NCI-H526 treated with DMSO at 0.1 percent for 48 hours (cell line): ENCODE results near the gene SREBF2.
"Not testable (repeated sequence)": the region's sequence is repeated elsewhere in the genome, so short reads cannot be mapped to it uniquely, and the experiment has no call there.

Source experiments
- DNase-seq: peaks from one replicate; lab custom pipeline; 2025; lab: John Stamatoyannopoulos, UW

The SREBF2 gene

DNA sequence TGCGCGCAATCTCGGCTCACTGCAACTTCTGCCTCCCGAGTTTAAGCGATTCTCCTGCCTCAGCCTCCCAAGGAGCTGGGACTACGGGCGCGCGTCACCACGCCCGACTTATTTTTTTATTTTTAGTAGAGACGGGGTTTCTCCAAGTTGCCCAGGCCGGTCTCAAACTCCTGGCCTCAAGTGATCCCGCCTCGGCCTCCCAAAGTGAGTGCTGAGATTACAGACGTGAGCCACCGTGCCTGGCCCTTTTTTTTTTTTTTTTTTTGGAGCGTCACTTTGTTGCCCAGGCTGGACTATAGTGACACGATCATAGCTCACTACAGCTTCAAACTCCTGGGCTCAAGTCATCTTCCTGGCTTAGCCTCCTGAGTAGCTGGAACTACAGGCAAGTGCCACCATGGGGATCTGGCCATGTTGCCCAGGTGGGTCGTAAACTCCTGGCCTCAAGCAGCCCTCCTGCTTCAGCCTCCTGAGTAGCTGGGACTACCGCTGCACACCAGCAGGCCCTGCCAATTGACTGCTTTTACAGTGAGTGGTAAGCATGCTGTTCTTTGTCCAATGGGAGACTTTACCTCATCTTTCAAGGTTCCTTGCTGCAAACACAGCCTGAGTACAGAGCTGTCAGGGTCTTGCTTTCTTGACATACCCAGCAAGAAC is 114.6 kb downstream of the SREBF2 start:
- no peak for DNase-seq

- no peak for DNase-seq
These were observed 115.2 kb downstream of the SREBF2 start for GRCh38 chr22:41948142-41948541.

DNA sequence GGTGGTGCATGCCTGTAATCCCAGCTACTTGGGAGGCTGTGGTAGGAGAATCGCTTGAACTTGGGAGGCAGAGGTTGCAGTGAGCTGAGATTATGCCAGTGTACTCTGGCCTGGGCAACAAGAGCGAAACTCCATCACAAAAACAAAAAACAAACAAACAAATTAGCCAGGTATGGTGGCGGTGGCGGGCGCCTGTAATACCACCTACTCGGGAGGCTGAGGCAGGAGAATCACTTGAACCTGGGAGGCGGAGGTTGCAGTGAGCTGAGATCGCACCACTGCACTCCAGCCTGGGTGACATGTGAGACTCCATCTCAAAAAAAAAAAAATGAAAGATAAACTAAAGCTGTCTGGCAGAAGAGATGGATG is 116.0 kb downstream of the SREBF2 start:
- DNase-seq: not testable (repeated sequence)

DNA sequence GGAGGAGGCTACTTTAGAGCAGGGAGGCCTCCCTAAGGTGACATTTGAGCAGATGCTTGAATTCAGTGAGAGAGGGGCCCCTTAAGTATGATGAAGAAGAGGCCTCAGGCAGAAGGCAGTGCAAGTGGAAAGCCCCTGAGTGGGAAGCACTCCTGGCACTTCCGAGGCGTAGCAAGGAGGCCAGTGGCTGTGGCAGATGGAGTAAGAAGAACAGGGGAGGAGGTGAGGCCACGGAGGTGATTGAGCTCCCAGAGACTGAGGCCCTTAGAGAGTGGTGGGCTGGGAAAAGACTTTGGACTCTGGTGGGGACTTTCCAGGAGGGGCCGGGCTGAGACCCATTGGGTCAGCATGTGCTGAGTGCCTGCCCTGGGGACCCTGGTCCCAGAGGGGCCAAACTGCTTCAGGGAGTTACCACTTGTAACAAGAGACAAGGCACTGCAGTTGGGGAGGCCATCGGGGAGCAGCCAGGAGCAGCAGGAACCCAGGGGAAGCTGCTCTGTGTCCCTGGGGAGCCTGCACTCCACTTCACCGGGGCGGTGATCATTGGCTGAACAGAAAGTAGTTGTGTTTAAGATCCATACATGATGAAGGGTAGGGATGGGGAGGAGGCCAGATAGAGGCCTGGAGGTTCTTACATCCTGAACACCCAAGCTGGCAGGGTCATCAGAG is 116.5 kb downstream of the SREBF2 start:
- DNase-seq: no peak

- DNase-seq: no peak
These were observed 119.1 kb downstream of the SREBF2 start, which contains the start of gene SMIM45 for GRCh38 chr22:41951898-41952474. Gene SMIM45 (plus strand): TSS chr22:41952150.

DNA sequence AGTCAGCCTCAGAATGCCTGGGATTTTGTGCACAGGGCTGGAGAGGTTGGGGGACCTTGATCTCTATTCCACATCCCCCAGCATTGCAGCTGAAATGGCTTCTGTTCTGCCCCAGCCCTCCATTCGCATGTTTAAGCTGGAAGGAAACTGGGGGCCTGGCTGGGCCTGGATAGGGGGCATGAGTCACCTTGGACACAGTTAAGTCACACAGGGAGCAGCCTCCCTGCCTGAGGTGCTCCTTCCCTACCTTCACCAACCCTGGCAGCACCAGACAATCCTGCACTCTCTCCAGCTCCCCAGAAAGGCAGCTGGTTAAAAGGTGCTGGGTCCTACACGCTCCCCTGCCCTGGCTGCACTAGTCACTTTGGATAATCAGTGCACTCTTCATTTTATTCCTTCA is 119.8 kb downstream of the SREBF2 start:
- DNase-seq: no peak
